Glomerular endothelial cell (primary cell): ENCODE results near the gene ADAM22. TPM values are rescaled to one million over a fixed set of nuclear protein-coding genes. Genes with fewer than 3 reads are reported as not detected.

Source experiments
- DNase-seq: peaks from one replicate; pipeline ENCODE4 v3.0.0-alpha.2; 2011; ENCODE audit warnings: low read depth, low spot score; ENCODE audit errors: extremely low read depth
- total RNA-seq: library from RNA; depleted of rRNA; stranded (reverse); fragments of >200 nt; gene quantifications from 2 replicates; pipeline ENCODE4 v1.2.3, GENCODE V29; 2015

Gene ADAM22
- total RNA-seq, 1 donor from 2014 or later: 1.1 TPM

- no peak for DNase-seq
Observed at GRCh38 chr7:88037050-88037449, 103.0 kb downstream of the ADAM22 start.

GRCh38 chr7:88040694-88041093 is 106.6 kb downstream of the ADAM22 start:
- DNase-seq: no peak

GRCh38 chr7:88041583-88041982 is 107.5 kb downstream of the ADAM22 start:
- no peak for DNase-seq

- no peak for DNase-seq
Observed at GRCh38 chr7:88042157-88042556, 108.1 kb downstream of the ADAM22 start.

GRCh38 chr7:88042803-88043202 is 108.8 kb downstream of the ADAM22 start:
- no peak for DNase-seq

- DNase-seq: no peak
Observed at GRCh38 chr7:88044069-88044468, 110.0 kb downstream of the ADAM22 start.

GRCh38 chr7:88046839-88047573 is 113.0 kb downstream of the ADAM22 start:
- no peak for DNase-seq

GRCh38 chr7:88057655-88058054 is 123.6 kb downstream of the ADAM22 start:
- DNase-seq: no peak

GRCh38 chr7:88062238-88062637 is 128.2 kb downstream of the ADAM22 start:
- no peak for DNase-seq

GRCh38 chr7:88069093-88069492 is 135.0 kb downstream of the ADAM22 start:
- no peak for DNase-seq

GRCh38 chr7:88071994-88072714 is 138.1 kb downstream of the ADAM22 start:
- DNase-seq: no peak

GRCh38 chr7:88072715-88073055 is 138.6 kb downstream of the ADAM22 start:
- DNase-seq: no peak

- no peak for DNase-seq
Observed at GRCh38 chr7:88073626-88074025, 139.6 kb downstream of the ADAM22 start.

- no peak for DNase-seq
Observed at GRCh38 chr7:88075216-88075615, 141.2 kb downstream of the ADAM22 start.

GRCh38 chr7:88083883-88084282 is 149.8 kb downstream of the ADAM22 start:
- DNase-seq: no peak

GRCh38 chr7:88089561-88089960 is 155.5 kb downstream of the ADAM22 start:
- DNase-seq: no peak

GRCh38 chr7:88090240-88090639 is 156.2 kb downstream of the ADAM22 start:
- no peak for DNase-seq

GRCh38 chr7:88090671-88091070 is 156.6 kb downstream of the ADAM22 start:
- no peak for DNase-seq

GRCh38 chr7:88091988-88092675 is 158.1 kb downstream of the ADAM22 start:
- DNase-seq: no peak

GRCh38 chr7:88092676-88092999 is 158.6 kb downstream of the ADAM22 start:
- no peak for DNase-seq

- DNase-seq: no peak
Observed at GRCh38 chr7:88101769-88102168, 167.7 kb downstream of the ADAM22 start.

- DNase-seq: no peak
Observed at GRCh38 chr7:88102675-88103074, 168.6 kb downstream of the ADAM22 start.
